ENCODE results near the gene KHK. TPM values are rescaled to one million over a fixed set of nuclear protein-coding genes. Genes with fewer than 3 reads are reported as not detected.

KHK gene
- total RNA-seq (1 to 10 TPM; 3.4 to 5.1 TPM), polyA plus RNA-seq (10 to 100 TPM in 1 of 2 donors, 1 to 10 TPM in 1; 6.0 to 38.7 TPM)
- long read RNA-seq, donor 1, transcript KHK-202 (8 exons, 2,411 nt), result major isoform, 15 of 27 reads
- long read RNA-seq, donor 1, partial matches to known transcripts, result 1 of 27 reads
- long read RNA-seq, donor 1, other reads (novel, unspliced or antisense), result 11 of 27 reads
- long read RNA-seq, donor 2, transcript KHK-202 (8 exons, 2,411 nt), result major isoform, 5 of 9 reads
- long read RNA-seq, donor 2, partial matches to known transcripts, result 1 of 9 reads
- long read RNA-seq, donor 2, other reads (novel, unspliced or antisense), result 3 of 9 reads

DNA sequence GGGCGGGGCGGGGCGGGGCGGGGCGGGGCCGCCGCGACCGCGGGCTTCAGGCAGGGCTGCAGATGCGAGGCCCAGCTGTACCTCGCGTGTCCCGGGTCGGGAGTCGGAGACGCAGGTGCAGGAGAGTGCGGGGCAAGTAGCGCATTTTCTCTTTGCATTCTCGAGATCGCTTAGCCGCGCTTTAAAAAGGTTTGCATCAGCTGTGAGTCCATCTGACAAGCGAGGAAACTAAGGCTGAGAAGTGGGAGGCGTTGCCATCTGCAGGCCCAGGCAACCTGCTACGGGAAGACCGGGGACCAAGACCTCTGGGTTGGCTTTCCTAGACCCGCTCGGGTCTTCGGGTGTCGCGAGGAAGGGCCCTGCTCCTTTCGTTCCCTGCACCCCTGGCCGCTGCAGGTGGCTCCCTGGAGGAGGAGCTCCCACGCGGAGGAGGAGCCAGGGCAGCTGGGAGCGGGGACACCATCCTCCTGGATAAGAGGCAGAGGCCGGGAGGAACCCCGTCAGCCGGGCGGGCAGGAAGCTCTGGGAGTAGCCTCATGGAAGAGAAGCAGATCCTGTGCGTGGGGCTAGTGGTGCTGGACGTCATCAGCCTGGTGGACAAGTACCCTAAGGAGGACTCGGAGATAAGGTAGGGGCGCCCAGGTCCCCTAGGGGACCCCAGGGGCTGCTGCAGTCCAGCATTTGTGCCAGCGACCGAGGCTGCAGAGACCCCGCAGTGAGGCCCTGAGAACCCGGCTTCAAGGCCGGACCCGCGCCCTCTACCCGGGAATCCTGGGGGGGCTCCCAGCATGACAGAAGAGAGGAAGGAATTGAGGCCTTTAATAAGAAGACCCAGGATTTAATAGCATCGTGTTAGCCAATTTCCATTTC is at the start of gene KHK:
Gene KHK (plus strand): TSS at position 49 of the 870 bp plus-strand sequence. CDS start 488 bp downstream, at position 537.
- Histone ChIP-seq H3K4me1 (ENCODE audit: control insufficient read depth in 1 of 2, insufficient read depth in 2 of 2, low read length in 2 of 2) (no peaks in the 10 kb centered on the region), H3K27ac (ENCODE audit: low read depth in 1 of 2, low read length in 2 of 2) (peak within 1 kb of the TSS in 1 of 2 donors; percentile 70), H3K36me3 (ENCODE audit: control insufficient read depth in 1 of 2, insufficient read depth in 2 of 2, low read length in 1 of 2) (peaks cover 0 to 2% of the 10 kb centered on the region in 2 donors), H3K4me3 (ENCODE audit: low read length in 2 of 2) (peak within 1 kb of the TSS; percentile 21 to 56), H3K9me3 (ENCODE audit: control insufficient read depth, low read length) (no peaks in the 10 kb centered on the region), H3K27me3 (ENCODE audit: control insufficient read depth in 1 of 2, insufficient read depth in 2 of 2, low read length in 1 of 2) (no peaks in the 10 kb centered on the region)
- ATAC-seq (ENCODE audit: low FRiP score) (peak; percentile 3), DNase-seq (peak; percentile 75 to 85)
- 7 to 9% methylated on average over 50 to 54 of the region's 54 CpGs for WGBS, 2 donors
- intact Hi-C loops (cut with DNase I), result loop anchor here (5.0 kb wide), 3 partner anchors 35 to 125 kb away; partner anchors contain the start of genes AGBL5 (in 1 of the 2) and PREB (in 1 of the 2)

DNA sequence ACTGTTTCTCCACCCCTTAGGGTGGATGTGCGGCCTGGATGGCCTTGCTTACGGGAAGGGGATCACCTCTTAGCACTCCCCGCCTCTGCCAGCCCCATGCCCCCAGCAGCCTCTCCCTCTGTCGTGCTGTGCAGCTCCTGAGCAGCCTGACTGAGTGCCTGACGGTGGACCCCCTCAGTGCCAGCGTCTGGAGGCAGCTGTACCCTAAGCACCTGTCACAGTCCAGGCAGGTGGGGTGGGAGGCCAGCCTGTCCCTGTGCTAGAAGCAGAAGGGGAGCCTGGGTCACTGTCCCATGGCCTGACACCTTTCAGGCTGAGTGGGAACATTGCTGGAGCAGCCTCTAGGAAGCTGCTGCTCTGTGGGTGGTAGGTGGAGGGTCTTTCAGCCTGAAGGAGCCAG is 48.6 kb upstream of the KHK start:
- H3K4me1 ChIP-seq (ENCODE audit: control insufficient read depth in 1 of 2, insufficient read depth in 2 of 2, low read length in 2 of 2), result peaks cover 0 to 3% of the 10 kb centered on the region in 2 donors
- ATAC-seq (ENCODE audit: low FRiP score), result no peak
- no peak overlapping the region for H3K4me3 ChIP-seq (ENCODE audit: low read length in 2 of 2)
- no peak overlapping the region for H3K27ac ChIP-seq (ENCODE audit: low read depth in 1 of 2, low read length in 2 of 2)
- DNase-seq, result peak in 1 of 2 donors; percentile 62
- H3K9me3 ChIP-seq (ENCODE audit: control insufficient read depth, low read length), result no peaks in the 10 kb centered on the region
- intact Hi-C loops (cut with DNase I), result no loop called here
- 83 to 88% methylated on average over 6 of the region's 6 CpGs for WGBS, 2 donors
- no peaks in the 10 kb centered on the region for H3K27me3 ChIP-seq (ENCODE audit: control insufficient read depth in 1 of 2, insufficient read depth in 2 of 2, low read length in 1 of 2)
- H3K36me3 ChIP-seq (ENCODE audit: control insufficient read depth in 1 of 2, insufficient read depth in 2 of 2, low read length in 1 of 2), result peaks cover 0 to 16% of the 10 kb centered on the region in 2 donors

DNA sequence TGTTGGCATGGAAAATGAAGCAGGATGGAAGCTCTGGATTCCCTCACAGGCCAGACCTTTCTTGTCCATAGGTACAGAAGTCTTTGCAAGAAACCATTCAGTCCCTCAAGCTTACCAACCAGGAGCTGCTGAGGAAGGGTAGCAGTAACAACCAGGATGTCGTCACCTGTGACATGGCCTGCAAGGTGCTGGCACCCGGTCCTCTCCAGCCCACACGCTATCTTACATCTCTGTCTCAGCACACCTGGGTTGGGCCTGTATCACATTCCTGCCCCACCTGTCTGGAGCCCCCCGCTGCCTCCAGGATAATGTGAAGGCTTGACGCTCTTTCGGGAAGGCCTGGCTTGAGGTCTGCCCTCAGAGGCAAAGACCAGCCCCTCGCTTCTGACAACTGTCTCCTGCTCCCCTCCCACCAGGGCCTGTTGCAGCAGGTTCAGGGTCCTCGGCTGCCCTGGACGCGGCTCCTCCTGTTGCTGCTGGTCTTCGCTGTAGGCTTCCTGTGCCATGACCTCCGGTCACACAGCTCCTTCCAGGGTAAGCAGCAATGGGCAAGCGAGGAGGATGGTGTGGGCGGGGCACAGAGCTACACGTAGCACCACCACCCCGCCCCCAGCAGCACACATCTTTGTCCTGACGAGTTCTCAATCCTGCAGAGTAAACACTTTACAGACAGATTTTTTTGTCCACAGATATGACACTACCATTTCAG is 47.8 kb upstream of the KHK start:
- DNase-seq, result peak in 1 of 2 donors; percentile 71
- no peak for ATAC-seq (ENCODE audit: low FRiP score)
- Histone ChIP-seq H3K4me1 (ENCODE audit: control insufficient read depth in 1 of 2, insufficient read depth in 2 of 2, low read length in 2 of 2) (peaks cover 0 to 2% of the 10 kb centered on the region in 2 donors), H3K4me3 (ENCODE audit: low read length in 2 of 2) (no peak overlapping the region), H3K27ac (ENCODE audit: low read depth in 1 of 2, low read length in 2 of 2) (no peak overlapping the region), H3K27me3 (ENCODE audit: control insufficient read depth in 1 of 2, insufficient read depth in 2 of 2, low read length in 1 of 2) (no peaks in the 10 kb centered on the region), H3K9me3 (ENCODE audit: control insufficient read depth, low read length) (no peaks in the 10 kb centered on the region), H3K36me3 (ENCODE audit: control insufficient read depth in 1 of 2, insufficient read depth in 2 of 2, low read length in 1 of 2) (peaks cover 0 to 16% of the 10 kb centered on the region in 2 donors)
- WGBS, 2 donors, result 82 to 84% methylated on average over 17 of the region's 17 CpGs
- intact Hi-C loops (cut with DNase I), result no loop called here

DNA sequence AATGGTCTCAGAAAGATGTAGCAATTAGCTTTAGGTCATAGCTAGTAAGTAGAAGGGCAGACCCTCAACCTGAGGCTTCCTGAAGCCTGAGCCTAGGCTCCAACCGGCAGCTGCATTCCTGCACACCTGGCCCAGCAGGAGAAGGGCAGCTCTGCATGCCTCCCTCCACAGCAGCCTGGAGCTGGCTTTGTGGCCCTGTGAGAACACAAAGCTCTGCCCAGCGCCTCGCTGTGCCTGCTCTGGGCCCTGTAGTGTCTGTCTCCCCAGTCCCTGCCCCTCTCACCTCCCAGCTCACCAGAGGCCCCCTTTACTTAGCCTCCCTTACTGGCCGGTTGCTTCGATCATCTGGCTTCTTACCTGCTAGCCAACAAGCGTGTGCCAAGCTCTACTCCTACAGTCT is 47.1 kb upstream of the KHK start:
- no peak overlapping the region for H3K27ac ChIP-seq (ENCODE audit: low read depth in 1 of 2, low read length in 2 of 2)
- H3K4me3 ChIP-seq (ENCODE audit: low read length in 2 of 2), result no peak overlapping the region
- peaks cover 0 to 16% of the 10 kb centered on the region in 2 donors for H3K36me3 ChIP-seq (ENCODE audit: control insufficient read depth in 1 of 2, insufficient read depth in 2 of 2, low read length in 1 of 2)
- peak in 1 of 2 donors; percentile 50 for DNase-seq
- no peaks in the 10 kb centered on the region for H3K27me3 ChIP-seq (ENCODE audit: control insufficient read depth in 1 of 2, insufficient read depth in 2 of 2, low read length in 1 of 2)
- intact Hi-C loops (cut with DNase I), result no loop called here
- ATAC-seq (ENCODE audit: low FRiP score), result no peak
- WGBS, 2 donors, result 89 to 90% methylated on average over 6 of the region's 6 CpGs
- H3K9me3 ChIP-seq (ENCODE audit: control insufficient read depth, low read length), result no peaks in the 10 kb centered on the region
- no peaks in the 10 kb centered on the region for H3K4me1 ChIP-seq (ENCODE audit: control insufficient read depth in 1 of 2, insufficient read depth in 2 of 2, low read length in 2 of 2)

DNA sequence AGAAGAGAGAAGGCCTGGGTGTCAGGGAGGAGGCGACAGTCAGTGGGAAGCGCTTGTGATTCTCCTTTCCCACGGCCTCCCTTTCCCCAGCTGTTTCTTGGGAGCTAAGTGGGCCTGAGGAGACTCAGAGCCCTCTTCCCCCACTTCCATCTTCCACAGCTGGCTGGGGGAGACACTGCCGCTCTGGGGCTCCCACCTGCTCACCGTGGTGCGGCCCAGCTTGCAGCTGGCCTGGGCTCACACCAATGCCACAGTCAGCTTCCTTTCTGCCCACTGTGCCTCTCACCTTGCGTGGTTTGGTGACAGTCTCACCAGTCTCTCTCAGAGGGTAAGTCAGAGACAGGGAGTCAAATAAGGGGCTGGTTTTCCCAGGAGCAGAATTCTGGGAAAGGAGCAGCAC is 46.7 kb upstream of the KHK start:
- Histone ChIP-seq H3K27me3 (ENCODE audit: control insufficient read depth in 1 of 2, insufficient read depth in 2 of 2, low read length in 1 of 2) (no peaks in the 10 kb centered on the region), H3K36me3 (ENCODE audit: control insufficient read depth in 1 of 2, insufficient read depth in 2 of 2, low read length in 1 of 2) (peaks cover 0 to 16% of the 10 kb centered on the region in 2 donors), H3K9me3 (ENCODE audit: control insufficient read depth, low read length) (no peaks in the 10 kb centered on the region), H3K27ac (ENCODE audit: low read depth in 1 of 2, low read length in 2 of 2) (no peak overlapping the region), H3K4me3 (ENCODE audit: low read length in 2 of 2) (no peak overlapping the region), H3K4me1 (ENCODE audit: control insufficient read depth in 1 of 2, insufficient read depth in 2 of 2, low read length in 2 of 2) (no peaks in the 10 kb centered on the region)
- WGBS, 2 donors, result 91 to 97% methylated on average over 7 of the region's 7 CpGs
- intact Hi-C loops (cut with DNase I), result loop anchor here in 1 of 2 donors (5.0 kb wide), 1 partner anchor 37 kb away; the partner anchor contains the start of gene EMILIN1
- peak in 1 of 2 donors; percentile 62 for DNase-seq
- ATAC-seq (ENCODE audit: low FRiP score), result no peak

DNA sequence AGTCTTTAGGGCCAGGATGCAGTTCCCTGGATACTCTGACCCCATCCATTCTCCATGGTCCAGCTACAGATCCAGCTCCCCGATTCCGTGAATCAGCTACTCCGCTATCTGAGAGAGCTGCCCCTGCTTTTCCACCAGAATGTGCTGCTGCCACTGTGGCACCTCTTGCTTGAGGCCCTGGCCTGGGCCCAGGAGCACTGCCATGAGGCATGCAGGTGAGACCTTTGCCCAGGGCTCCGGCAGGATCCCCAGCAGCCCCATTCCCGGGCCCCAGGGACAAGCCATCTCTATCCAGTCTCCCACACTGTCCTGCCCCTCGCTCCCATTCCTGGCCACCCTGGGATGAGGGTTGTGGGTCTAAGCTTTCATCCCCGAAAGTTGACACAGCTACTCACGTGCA is 46.3 kb upstream of the KHK start:
- no peaks in the 10 kb centered on the region for H3K9me3 ChIP-seq (ENCODE audit: control insufficient read depth, low read length)
- H3K4me3 ChIP-seq (ENCODE audit: low read length in 2 of 2), result no peak overlapping the region
- 88 to 90% methylated on average over 8 of the region's 8 CpGs for WGBS, 2 donors
- H3K4me1 ChIP-seq (ENCODE audit: control insufficient read depth in 1 of 2, insufficient read depth in 2 of 2, low read length in 2 of 2), result no peaks in the 10 kb centered on the region
- intact Hi-C loops (cut with DNase I), result loop anchor here in 1 of 2 donors (5.0 kb wide), 1 partner anchor 37 kb away; the partner anchor contains the start of gene EMILIN1
- DNase-seq (no peak), ATAC-seq (ENCODE audit: low FRiP score) (no peak)
- H3K27ac ChIP-seq (ENCODE audit: low read depth in 1 of 2, low read length in 2 of 2), result no peak overlapping the region
- no peaks in the 10 kb centered on the region for H3K27me3 ChIP-seq (ENCODE audit: control insufficient read depth in 1 of 2, insufficient read depth in 2 of 2, low read length in 1 of 2)
- peaks cover 0 to 16% of the 10 kb centered on the region in 2 donors for H3K36me3 ChIP-seq (ENCODE audit: control insufficient read depth in 1 of 2, insufficient read depth in 2 of 2, low read length in 1 of 2)

DNA sequence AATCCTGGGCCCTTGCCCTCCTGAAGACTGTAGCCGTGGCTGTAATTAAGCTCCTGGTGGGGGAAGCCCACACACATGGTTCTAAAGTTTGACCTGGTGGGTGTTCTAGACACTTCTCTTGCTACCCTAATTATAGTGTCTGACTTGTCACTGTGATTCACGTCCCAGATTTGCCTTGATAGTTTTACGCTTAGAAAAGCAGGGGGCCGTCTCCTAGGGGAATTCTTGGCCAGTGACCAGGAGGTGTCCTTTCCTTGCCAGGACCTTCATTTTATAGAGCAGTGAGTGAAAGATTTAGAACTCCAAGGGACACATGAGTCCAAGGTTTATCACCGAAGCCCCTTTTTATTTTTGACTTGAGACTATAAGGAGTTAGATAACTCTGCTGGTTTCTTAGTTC is 44.8 kb upstream of the KHK start:
- peaks cover 0 to 13% of the 10 kb centered on the region in 2 donors for H3K36me3 ChIP-seq (ENCODE audit: control insufficient read depth in 1 of 2, insufficient read depth in 2 of 2, low read length in 1 of 2)
- no peak overlapping the region for H3K27ac ChIP-seq (ENCODE audit: low read depth in 1 of 2, low read length in 2 of 2)
- no peaks in the 10 kb centered on the region for H3K4me1 ChIP-seq (ENCODE audit: control insufficient read depth in 1 of 2, insufficient read depth in 2 of 2, low read length in 2 of 2)

DNA sequence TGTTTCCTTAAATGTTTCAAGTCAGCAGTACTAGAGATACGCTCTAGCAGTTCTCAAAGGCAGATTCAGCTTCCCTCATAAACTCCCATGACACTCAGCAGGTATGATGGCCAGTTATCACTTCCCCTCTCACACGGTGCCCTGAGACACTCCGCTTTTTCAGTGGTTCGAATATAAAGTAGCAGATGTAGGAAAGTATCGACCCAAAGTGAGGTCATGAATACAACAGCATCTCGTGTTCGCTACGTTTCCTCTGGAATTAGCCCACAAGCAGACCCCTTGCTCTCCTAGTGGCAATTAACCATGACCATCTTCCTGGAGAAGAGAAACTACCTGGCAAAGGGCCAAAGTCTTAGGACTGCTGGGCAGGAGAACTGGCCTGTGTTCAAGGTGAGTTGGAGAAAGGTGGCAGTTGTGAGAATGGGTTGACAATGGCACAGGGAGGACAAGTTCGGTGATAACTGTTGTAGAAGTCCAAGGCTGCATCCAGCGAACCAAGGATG is 44.4 kb upstream of the KHK start:
- Histone ChIP-seq H3K4me3 (ENCODE audit: low read length in 2 of 2) (no peak overlapping the region), H3K27me3 (ENCODE audit: control insufficient read depth in 1 of 2, insufficient read depth in 2 of 2, low read length in 1 of 2) (no peaks in the 10 kb centered on the region), H3K27ac (ENCODE audit: low read depth in 1 of 2, low read length in 2 of 2) (no peak overlapping the region), H3K9me3 (ENCODE audit: control insufficient read depth, low read length) (no peaks in the 10 kb centered on the region), H3K4me1 (ENCODE audit: control insufficient read depth in 1 of 2, insufficient read depth in 2 of 2, low read length in 2 of 2) (no peaks in the 10 kb centered on the region), H3K36me3 (ENCODE audit: control insufficient read depth in 1 of 2, insufficient read depth in 2 of 2, low read length in 1 of 2) (peaks cover 0 to 12% of the 10 kb centered on the region in 2 donors)
- no peak for ATAC-seq (ENCODE audit: low FRiP score)
- no peak for DNase-seq
- 67 to 72% methylated on average over 10 of the region's 10 CpGs for WGBS, 2 donors
- intact Hi-C loops (cut with DNase I), result loop anchor here in 1 of 2 donors (5.0 kb wide), 1 partner anchor 35 kb away; the partner anchor contains the start of gene EMILIN1

More for the DNA sequence above, 44.8 kb upstream of the KHK start:
- H3K4me3 ChIP-seq (ENCODE audit: low read length in 2 of 2), result no peak overlapping the region
- peak; percentile 16 for ATAC-seq (ENCODE audit: low FRiP score)
- H3K27me3 ChIP-seq (ENCODE audit: control insufficient read depth in 1 of 2, insufficient read depth in 2 of 2, low read length in 1 of 2), result no peaks in the 10 kb centered on the region
- no peaks in the 10 kb centered on the region for H3K9me3 ChIP-seq (ENCODE audit: control insufficient read depth, low read length)
- WGBS, 2 donors, result 8 to 13% methylated on average over 5 of the region's 5 CpGs
- no peak for DNase-seq
- intact Hi-C loops (cut with DNase I), result loop anchor here in 1 of 2 donors (5.0 kb wide), 1 partner anchor 36 kb away; the partner anchor contains the start of gene EMILIN1
